Measurements from ENCODE around the gene F13B.
"Not testable (repeated sequence)": the region's sequence is repeated elsewhere in the genome, so short reads cannot be mapped to it uniquely, and the experiment has no call there.

The F13B gene

DNA sequence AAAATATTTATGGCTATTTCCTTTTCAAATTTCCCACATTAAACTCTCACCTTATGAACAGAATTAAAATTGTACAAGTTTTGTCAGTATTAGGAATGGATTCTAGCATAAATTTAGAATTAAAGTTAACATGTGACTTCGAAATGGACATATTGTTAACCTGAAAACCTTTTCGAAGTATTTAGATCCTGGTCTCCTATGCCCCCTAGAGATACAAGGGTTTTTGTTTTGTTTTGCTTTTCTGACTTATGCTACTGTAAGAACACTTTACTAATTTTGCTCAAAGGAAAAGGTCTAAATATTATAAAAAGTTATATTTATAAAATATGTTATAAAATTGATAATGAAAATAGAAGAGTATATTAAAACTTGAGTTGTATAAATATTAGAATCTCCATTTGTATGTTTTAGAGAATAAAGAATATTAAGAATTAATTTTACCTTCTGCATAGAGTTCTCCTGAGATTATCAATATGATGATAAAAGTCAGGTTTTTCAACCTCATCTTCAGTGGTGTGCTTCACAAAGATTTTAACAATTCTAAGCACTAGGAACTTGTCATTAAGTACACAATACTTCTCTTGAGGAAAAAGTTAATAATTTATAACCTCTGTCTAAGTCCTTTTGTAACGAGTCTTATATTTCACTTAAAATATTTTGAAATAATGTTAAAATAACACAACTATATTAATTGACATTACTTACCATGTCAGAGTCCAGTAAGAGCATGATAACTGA lies at the start of gene F13B:
TSS of gene F13B (minus strand) at position 542 of the 738 bp plus-strand sequence. CDS start at position 505, 37 bp downstream.
- Histone ChIP-seq H3K9me3 (ENCODE audit: control insufficient read depth, low read length) (no peaks in the 10 kb centered on the region), H3K9ac (ENCODE audit: low read length) (no peak within 1 kb of the TSS), H3K27me3 (ENCODE audit: control insufficient read depth, insufficient read depth, low read length) (no peaks in the 10 kb centered on the region), H3K36me3 (ENCODE audit: control insufficient read depth, insufficient read depth, low read length) (no peaks in the 10 kb centered on the region), H3K4me3 (ENCODE audit: low read length) (no peak within 1 kb of the TSS), H3K4me1 (ENCODE audit: control insufficient read depth, insufficient read depth, low read length) (no peaks in the 10 kb centered on the region)

GRCh38 chr1:197116156-197116555 lies 49.1 kb upstream of the F13B start:
- no peaks in the 10 kb centered on the region for H3K27me3 ChIP-seq (ENCODE audit: control insufficient read depth, insufficient read depth, low read length)
- H3K9me3 ChIP-seq (ENCODE audit: control insufficient read depth, low read length), result no peaks in the 10 kb centered on the region
- no peaks in the 10 kb centered on the region for H3K36me3 ChIP-seq (ENCODE audit: control insufficient read depth, insufficient read depth, low read length)
- no peaks in the 10 kb centered on the region for H3K4me1 ChIP-seq (ENCODE audit: control insufficient read depth, insufficient read depth, low read length)
- H3K9ac ChIP-seq (ENCODE audit: low read length), result no peak overlapping the region
- no peak overlapping the region for H3K4me3 ChIP-seq (ENCODE audit: low read length)

DNA sequence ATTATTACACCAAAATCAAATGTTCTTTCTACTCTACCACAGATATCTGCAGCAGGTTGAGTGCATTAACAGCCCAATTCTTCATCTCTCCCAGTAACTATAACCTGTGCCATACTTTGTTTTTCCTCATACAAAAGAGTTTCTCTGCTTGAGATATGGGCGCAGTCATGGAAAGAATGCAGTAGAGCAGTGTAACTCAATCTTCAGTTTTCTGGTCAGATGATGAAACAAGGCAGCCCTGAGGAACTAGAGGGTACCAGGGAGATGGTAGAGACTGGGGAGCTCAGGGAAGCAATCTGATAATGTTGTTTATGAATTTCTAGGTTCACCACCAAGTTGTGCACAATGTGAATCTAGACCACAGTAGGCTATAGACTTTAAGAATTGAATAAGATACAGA lies 39.8 kb upstream of the F13B start:
- no peaks in the 10 kb centered on the region for H3K27me3 ChIP-seq (ENCODE audit: control insufficient read depth, insufficient read depth, low read length)
- no peaks in the 10 kb centered on the region for H3K4me1 ChIP-seq (ENCODE audit: control insufficient read depth, insufficient read depth, low read length)
- H3K4me3 ChIP-seq (ENCODE audit: low read length), result no peak overlapping the region
- H3K9ac ChIP-seq (ENCODE audit: low read length), result no peak overlapping the region
- no peaks in the 10 kb centered on the region for H3K9me3 ChIP-seq (ENCODE audit: control insufficient read depth, low read length)
- no peaks in the 10 kb centered on the region for H3K36me3 ChIP-seq (ENCODE audit: control insufficient read depth, insufficient read depth, low read length)

- H3K9me3 ChIP-seq (ENCODE audit: control insufficient read depth, low read length), result no peaks in the 10 kb centered on the region
- H3K36me3 ChIP-seq (ENCODE audit: control insufficient read depth, insufficient read depth, low read length), result no peaks in the 10 kb centered on the region
- H3K27me3 ChIP-seq (ENCODE audit: control insufficient read depth, insufficient read depth, low read length), result no peaks in the 10 kb centered on the region
- no peak overlapping the region for H3K9ac ChIP-seq (ENCODE audit: low read length)
- no peak overlapping the region for H3K4me3 ChIP-seq (ENCODE audit: low read length)
- H3K4me1 ChIP-seq (ENCODE audit: control insufficient read depth, insufficient read depth, low read length), result no peaks in the 10 kb centered on the region
Observed at GRCh38 chr1:197103300-197103699, 36.2 kb upstream of the F13B start.

GRCh38 chr1:197101978-197102377 lies 34.9 kb upstream of the F13B start:
- H3K9ac ChIP-seq (ENCODE audit: low read length), result no peak overlapping the region

GRCh38 chr1:197100677-197101076 lies 33.6 kb upstream of the F13B start:
- Histone ChIP-seq H3K4me3 (ENCODE audit: low read length) (no peak overlapping the region), H3K9ac (ENCODE audit: low read length) (no peak overlapping the region), H3K36me3 (ENCODE audit: control insufficient read depth, insufficient read depth, low read length) (no peaks in the 10 kb centered on the region), H3K9me3 (ENCODE audit: control insufficient read depth, low read length) (no peaks in the 10 kb centered on the region), H3K27me3 (ENCODE audit: control insufficient read depth, insufficient read depth, low read length) (no peaks in the 10 kb centered on the region), H3K4me1 (ENCODE audit: control insufficient read depth, insufficient read depth, low read length) (no peaks in the 10 kb centered on the region)

More at GRCh38 chr1:197101978-197102377, 34.9 kb upstream of the F13B start:
- Histone ChIP-seq H3K4me1 (ENCODE audit: control insufficient read depth, insufficient read depth, low read length) (no peaks in the 10 kb centered on the region), H3K36me3 (ENCODE audit: control insufficient read depth, insufficient read depth, low read length) (no peaks in the 10 kb centered on the region), H3K27me3 (ENCODE audit: control insufficient read depth, insufficient read depth, low read length) (no peaks in the 10 kb centered on the region), H3K9me3 (ENCODE audit: control insufficient read depth, low read length) (no peaks in the 10 kb centered on the region), H3K4me3 (ENCODE audit: low read length) (no peak overlapping the region)

- H3K9ac ChIP-seq (ENCODE audit: low read length), result no peak overlapping the region
- H3K27me3 ChIP-seq (ENCODE audit: control insufficient read depth, insufficient read depth, low read length), result no peaks in the 10 kb centered on the region
- no peaks in the 10 kb centered on the region for H3K9me3 ChIP-seq (ENCODE audit: control insufficient read depth, low read length)
- no peaks in the 10 kb centered on the region for H3K4me1 ChIP-seq (ENCODE audit: control insufficient read depth, insufficient read depth, low read length)
- no peak overlapping the region for H3K4me3 ChIP-seq (ENCODE audit: low read length)
- no peaks in the 10 kb centered on the region for H3K36me3 ChIP-seq (ENCODE audit: control insufficient read depth, insufficient read depth, low read length)
Observed at GRCh38 chr1:197099444-197099843, 32.4 kb upstream of the F13B start.

DNA sequence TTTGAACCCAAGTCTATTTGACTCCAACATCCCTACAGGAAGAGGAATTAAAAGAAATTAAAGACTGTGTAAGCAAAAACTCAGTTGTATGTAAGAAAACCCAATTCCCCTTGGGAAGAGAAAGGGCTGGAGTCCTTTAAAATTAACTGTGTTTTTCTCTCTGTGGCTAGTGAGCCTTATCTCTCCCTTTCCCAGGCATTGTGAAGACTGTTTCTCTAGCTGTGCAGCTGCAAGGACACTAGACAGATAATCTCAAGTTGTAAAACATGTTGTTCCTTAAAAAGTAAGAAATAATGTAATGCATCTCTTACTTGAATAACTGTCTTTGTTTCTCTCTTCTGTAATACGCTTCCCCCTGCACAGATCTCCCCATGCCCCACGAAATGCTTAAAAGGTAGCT lies 29.9 kb upstream of the F13B start:
- H3K4me1 ChIP-seq (ENCODE audit: control insufficient read depth, insufficient read depth, low read length); H3K4me3 ChIP-seq (ENCODE audit: low read length); H3K27me3 ChIP-seq (ENCODE audit: control insufficient read depth, insufficient read depth, low read length); H3K36me3 ChIP-seq (ENCODE audit: control insufficient read depth, insufficient read depth, low read length); H3K9ac ChIP-seq (ENCODE audit: low read length); H3K9me3 ChIP-seq (ENCODE audit: control insufficient read depth, low read length): not testable (repeated sequence)

GRCh38 chr1:197096137-197096536 lies 29.1 kb upstream of the F13B start:
- Histone ChIP-seq H3K4me3 (ENCODE audit: low read length) (no peak overlapping the region), H3K4me1 (ENCODE audit: control insufficient read depth, insufficient read depth, low read length) (no peaks in the 10 kb centered on the region), H3K27me3 (ENCODE audit: control insufficient read depth, insufficient read depth, low read length) (no peaks in the 10 kb centered on the region), H3K9me3 (ENCODE audit: control insufficient read depth, low read length) (no peaks in the 10 kb centered on the region), H3K9ac (ENCODE audit: low read length) (no peak overlapping the region), H3K36me3 (ENCODE audit: control insufficient read depth, insufficient read depth, low read length) (no peaks in the 10 kb centered on the region)

DNA sequence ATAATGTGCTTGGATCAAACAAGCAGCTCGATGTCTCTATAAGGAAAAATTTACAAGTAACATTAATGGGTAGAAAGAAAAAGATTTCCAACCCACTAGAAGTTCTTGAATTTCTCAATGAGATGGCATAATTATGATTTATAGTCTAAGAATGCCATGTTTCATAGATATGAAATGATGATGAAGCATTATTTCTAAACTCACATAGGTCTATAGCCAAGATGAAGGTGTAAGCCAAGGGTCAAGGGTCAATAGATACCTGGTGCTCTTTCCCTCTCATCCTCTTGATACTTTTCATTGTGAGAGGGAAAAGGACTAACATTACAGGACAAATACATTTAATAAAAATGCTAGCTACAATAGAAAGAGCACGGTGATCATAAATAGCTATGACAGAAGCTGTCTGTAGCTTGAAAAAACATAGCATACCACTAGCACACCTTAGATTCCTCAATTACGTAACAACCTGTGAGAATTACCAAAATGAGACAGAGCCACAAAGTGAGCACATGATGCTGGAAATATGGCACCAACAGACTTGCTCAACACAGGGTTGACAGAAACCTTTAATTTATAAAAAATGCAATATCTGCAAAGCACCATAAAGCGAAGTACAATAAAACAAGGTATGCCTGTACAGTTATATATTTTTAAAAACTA lies 26.3 kb upstream of the F13B start:
- H3K36me3 ChIP-seq (ENCODE audit: control insufficient read depth, insufficient read depth, low read length), result no peaks in the 10 kb centered on the region
- H3K9me3 ChIP-seq (ENCODE audit: control insufficient read depth, low read length), result no peaks in the 10 kb centered on the region
- H3K4me1 ChIP-seq (ENCODE audit: control insufficient read depth, insufficient read depth, low read length), result no peaks in the 10 kb centered on the region
- no peak overlapping the region for H3K4me3 ChIP-seq (ENCODE audit: low read length)
- H3K27me3 ChIP-seq (ENCODE audit: control insufficient read depth, insufficient read depth, low read length), result no peaks in the 10 kb centered on the region
- no peak overlapping the region for H3K9ac ChIP-seq (ENCODE audit: low read length)

DNA sequence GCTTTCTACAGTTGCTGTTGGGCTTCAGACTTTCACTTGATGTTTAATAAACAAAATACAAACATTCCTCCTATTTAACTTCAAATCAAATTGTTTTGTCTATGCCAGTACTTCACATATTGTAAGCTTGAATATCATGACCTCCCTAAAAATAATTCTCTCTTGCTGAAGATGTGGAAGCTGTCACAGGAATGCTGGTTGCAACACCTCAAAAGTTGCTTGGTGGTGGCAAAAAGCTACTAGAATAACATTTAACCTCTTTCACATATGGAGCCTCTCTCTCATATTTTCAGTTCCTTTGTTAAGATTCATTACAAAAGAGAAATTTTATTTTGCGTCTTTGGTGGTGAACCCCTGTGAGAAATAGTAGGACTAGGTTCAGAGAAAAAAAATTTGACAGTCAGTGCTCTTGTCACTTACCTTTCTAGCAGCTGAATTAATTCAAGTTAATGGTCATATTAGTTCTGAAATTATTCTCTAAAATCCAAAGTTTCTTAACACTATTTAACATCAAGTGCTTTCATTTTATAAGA lies 25.5 kb upstream of the F13B start:
- Histone ChIP-seq H3K36me3 (ENCODE audit: control insufficient read depth, insufficient read depth, low read length) (no peaks in the 10 kb centered on the region), H3K27me3 (ENCODE audit: control insufficient read depth, insufficient read depth, low read length) (no peaks in the 10 kb centered on the region), H3K4me1 (ENCODE audit: control insufficient read depth, insufficient read depth, low read length) (no peaks in the 10 kb centered on the region), H3K4me3 (ENCODE audit: low read length) (no peak overlapping the region), H3K9me3 (ENCODE audit: control insufficient read depth, low read length) (no peaks in the 10 kb centered on the region), H3K9ac (ENCODE audit: low read length) (no peak overlapping the region)

- Histone ChIP-seq H3K4me1 (ENCODE audit: control insufficient read depth, insufficient read depth, low read length) (no peaks in the 10 kb centered on the region), H3K36me3 (ENCODE audit: control insufficient read depth, insufficient read depth, low read length) (no peaks in the 10 kb centered on the region), H3K4me3 (ENCODE audit: low read length) (no peak overlapping the region), H3K9ac (ENCODE audit: low read length) (no peak overlapping the region), H3K9me3 (ENCODE audit: control insufficient read depth, low read length) (no peaks in the 10 kb centered on the region), H3K27me3 (ENCODE audit: control insufficient read depth, insufficient read depth, low read length) (no peaks in the 10 kb centered on the region)
Observed at GRCh38 chr1:197083474-197083873, 16.4 kb upstream of the F13B start.

Data from mucosa of stomach (tissue), 1 donor.